ENCODE results near the gene KDM2B.
"Not testable (repeated sequence)": the region's sequence is repeated elsewhere in the genome, so short reads cannot be mapped to it uniquely, and the experiment has no call there.

Gene KDM2B

GRCh38 chr12:121489874-121490273, 90.9 kb downstream of the KDM2B start:
- peak overlapping the region in 9 of 11 experiments; percentile 8 to 61 (median 46); a peak in 11 of 22 replicates for H3K9ac ChIP-seq

GRCh38 chr12:121484967-121485366, 95.9 kb downstream of the KDM2B start:
- no peaks in the 10 kb centered on the region for H3K9me3 ChIP-seq (replicated peaks in 1 of 11)
- H3K4me2 ChIP-seq, result peak overlapping the region in 5 of 11 experiments; percentile 3 to 81 (median 63); a peak in 5 of 22 replicates
- no peaks in the 10 kb centered on the region for H3K27me3 ChIP-seq
- H3K4me1 ChIP-seq, result peaks cover 3 to 50% (median 41%) of the 10 kb centered on the region in 10 experiments
- H3K36me3 ChIP-seq, result peaks cover 0 to 61% (median 15%) of the 10 kb centered on the region in 11 experiments; a peak in 13 of 22 replicates
- H4K20me1 ChIP-seq, result peaks cover 0 to 73% (median 0%) of the 10 kb centered on the region in 11 experiments; a peak in 3 of 22 replicates
- no peak overlapping the region for H3K27ac ChIP-seq
- no peak overlapping the region for H3K9ac ChIP-seq
- no peak for TF ChIP-seq Cebpa-rat (IDR thresholded peaks at IDR 0.05)
- no peak overlapping the region for H3K4me3 ChIP-seq

More at GRCh38 chr12:121489874-121490273, 90.9 kb downstream of the KDM2B start:
- Histone ChIP-seq H3K27me3 (no peaks in the 10 kb centered on the region), H4K20me1 (peaks cover 0 to 51% (median 0%) of the 10 kb centered on the region in 11 experiments; a peak in 3 of 22 replicates), H3K27ac (peak overlapping the region in 9 of 11 experiments; percentile 38 to 74 (median 63); a peak in 17 of 22 replicates), H3K36me3 (peaks cover 0 to 51% (median 14%) of the 10 kb centered on the region in 11 experiments; a peak in 10 of 22 replicates), H3K4me3 (no peak overlapping the region), H3K4me2 (peak overlapping the region; percentile 72 to 94 (median 83)), H3K9me3 (replicated peaks in 1 of 11) (no peaks in the 10 kb centered on the region), H3K4me1 (peaks cover 24 to 57% (median 51%) of the 10 kb centered on the region in 10 experiments)
- TF ChIP-seq Cebpa-rat (IDR thresholded peaks at IDR 0.05), result no peak

- peaks cover 0 to 46% (median 37%) of the 10 kb centered on the region in 10 experiments; a peak in 17 of 20 replicates for H3K4me1 ChIP-seq
- peak in 2 of 11 experiments; percentile 32 to 53; a peak in 2 of 22 replicates for TF ChIP-seq Cebpa-rat (IDR thresholded peaks at IDR 0.05)
- H3K9ac ChIP-seq; H3K4me3 ChIP-seq; H3K27me3 ChIP-seq; H3K9me3 ChIP-seq (replicated peaks in 1 of 11): not testable (repeated sequence)
- H3K4me2 ChIP-seq, result peak overlapping the region in 7 of 11 experiments; percentile 42 to 81 (median 63); a peak in 13 of 22 replicates
- H4K20me1 ChIP-seq, result peaks cover 0 to 73% (median 0%) of the 10 kb centered on the region in 11 experiments; a peak in 3 of 22 replicates
- H3K36me3 ChIP-seq, result peaks cover 0 to 60% (median 15%) of the 10 kb centered on the region in 11 experiments; a peak in 13 of 22 replicates
- peak overlapping the region in 2 of 11 experiments; percentile 2 to 39; a peak in 3 of 22 replicates for H3K27ac ChIP-seq
These were observed 96.3 kb downstream of the KDM2B start for GRCh38 chr12:121484564-121484963.

- H3K4me2 ChIP-seq, result peak overlapping the region in 9 of 11 experiments; percentile 11 to 81 (median 62); a peak in 16 of 22 replicates
- H3K36me3 ChIP-seq, result peaks cover 0 to 54% (median 13%) of the 10 kb centered on the region in 11 experiments; a peak in 12 of 22 replicates
- no peak for TF ChIP-seq Cebpa-rat (IDR thresholded peaks at IDR 0.05)
- H3K4me1 ChIP-seq, result peaks cover 0 to 46% (median 36%) of the 10 kb centered on the region in 10 experiments; a peak in 16 of 20 replicates
- H3K27ac ChIP-seq, result peak overlapping the region in 3 of 11 experiments; percentile 2 to 43 (median 39); a peak in 4 of 22 replicates
- H3K27me3 ChIP-seq, result no peaks in the 10 kb centered on the region
- no peak overlapping the region; a peak in 1 of 20 replicates for H3K4me3 ChIP-seq
- H3K9ac ChIP-seq, result peak overlapping the region in 1 of 11 experiments; percentile 23; a peak in 1 of 22 replicates
- H4K20me1 ChIP-seq, result peaks cover 0 to 72% (median 0%) of the 10 kb centered on the region in 11 experiments; a peak in 3 of 22 replicates
- H3K9me3 ChIP-seq (replicated peaks in 1 of 11), result no peaks in the 10 kb centered on the region
These were observed 96.9 kb downstream of the KDM2B start for GRCh38 chr12:121483949-121484348.

- Histone ChIP-seq H3K27ac (no peak overlapping the region), H3K27me3 (no peaks in the 10 kb centered on the region), H3K36me3 (peaks cover 0 to 25% (median 0%) of the 10 kb centered on the region in 11 experiments; a peak in 7 of 22 replicates), H4K20me1 (peaks cover 0 to 86% (median 0%) of the 10 kb centered on the region in 11 experiments; a peak in 3 of 22 replicates), H3K9ac (no peak overlapping the region), H3K4me2 (no peak overlapping the region), H3K4me1 (peaks cover 9 to 36% (median 16%) of the 10 kb centered on the region in 10 experiments; a peak in 18 of 20 replicates), H3K9me3 (replicated peaks in 1 of 11) (no peaks in the 10 kb centered on the region), H3K4me3 (no peak overlapping the region)
- no peak for TF ChIP-seq Cebpa-rat (IDR thresholded peaks at IDR 0.05)
These were observed 104.3 kb downstream of the KDM2B start for GRCh38 chr12:121476477-121476876.

- no peak for TF ChIP-seq Cebpa-rat (IDR thresholded peaks at IDR 0.05)
- H3K36me3 ChIP-seq, result peaks cover 0 to 16% (median 0%) of the 10 kb centered on the region in 11 experiments; a peak in 7 of 22 replicates
- H3K27me3 ChIP-seq, result no peaks in the 10 kb centered on the region
- H3K4me3 ChIP-seq, result no peak overlapping the region
- H3K9me3 ChIP-seq (replicated peaks in 1 of 11), result no peaks in the 10 kb centered on the region
- peaks cover 0 to 88% (median 0%) of the 10 kb centered on the region in 11 experiments; a peak in 5 of 22 replicates for H4K20me1 ChIP-seq
- no peak overlapping the region for H3K4me2 ChIP-seq
- H3K4me1 ChIP-seq, result peaks cover 19 to 40% (median 28%) of the 10 kb centered on the region in 10 experiments; a peak in 19 of 20 replicates
- H3K9ac ChIP-seq, result no peak overlapping the region
- no peak overlapping the region for H3K27ac ChIP-seq
These were observed 105.5 kb downstream of the KDM2B start for GRCh38 chr12:121475279-121475678.

GRCh38 chr12:121472150-121472905, 108.5 kb downstream of the KDM2B start:
- peaks cover 0 to 95% (median 0%) of the 10 kb centered on the region in 11 experiments; a peak in 8 of 22 replicates for H4K20me1 ChIP-seq
- no peak overlapping the region for H3K27ac ChIP-seq
- H3K4me2 ChIP-seq, result peak overlapping the region in 5 of 11 experiments; percentile 5 to 59 (median 25); a peak in 4 of 22 replicates
- H3K9me3 ChIP-seq (replicated peaks in 1 of 11), result no peaks in the 10 kb centered on the region
- no peak for TF ChIP-seq Cebpa-rat (IDR thresholded peaks at IDR 0.05)
- H3K4me1 ChIP-seq, result peaks cover 42 to 66% (median 50%) of the 10 kb centered on the region in 10 experiments
- peaks cover 0 to 10% (median 0%) of the 10 kb centered on the region in 11 experiments; a peak in 3 of 22 replicates for H3K36me3 ChIP-seq
- H3K9ac ChIP-seq, result no peak overlapping the region
- H3K27me3 ChIP-seq, result no peaks in the 10 kb centered on the region
- H3K4me3 ChIP-seq, result no peak overlapping the region

- Histone ChIP-seq H3K4me2 (peak overlapping the region in 5 of 11 experiments; percentile 6 to 59 (median 56); a peak in 8 of 22 replicates), H3K36me3 (peaks cover 0 to 10% (median 0%) of the 10 kb centered on the region in 11 experiments; a peak in 3 of 22 replicates), H3K27me3 (no peaks in the 10 kb centered on the region), H3K4me3 (no peak overlapping the region), H3K9ac (no peak overlapping the region), H4K20me1 (peaks cover under 1 to 89% (median 6%) of the 10 kb centered on the region in 11 experiments; a peak in 18 of 22 replicates), H3K9me3 (replicated peaks in 1 of 11) (no peaks in the 10 kb centered on the region), H3K27ac (0 out of 22 replicates have a peak overlapping the region, but pooled peaks of 1 of the 11 experiments have one; percentile 7), H3K4me1 (peaks cover 42 to 66% (median 51%) of the 10 kb centered on the region in 10 experiments)
- TF ChIP-seq Cebpa-rat (IDR thresholded peaks at IDR 0.05), result no peak
These were observed 110.1 kb downstream of the KDM2B start for GRCh38 chr12:121470751-121471150.
